Esophagus (tissue), 2 donors: Measurements from ENCODE around the gene KIF18B. TPM values are rescaled to one million over a fixed set of nuclear protein-coding genes. Genes with fewer than 3 reads are reported as not detected.

Source experiments
- H3K27ac ChIP-seq, 2 donors: one replicate each; pipeline ENCODE4 v1.5.1; 2013; ENCODE audit warnings: low read depth in 2 of 2, mild to moderate bottlenecking in 2 of 2, inconsistent platforms in 1 of 2, low read length in 1 of 2, moderate library complexity in 1 of 2
- H3K27me3 ChIP-seq, 2 donors: one replicate each; pipeline ENCODE4 v1.6.1; 2013; ENCODE audit warnings: low read length in 2 of 2, control low read depth in 1 of 2, mild to moderate bottlenecking in 1 of 2; ENCODE audit not compliant: insufficient read depth in 2 of 2, control insufficient read depth in 1 of 2
- H3K36me3 ChIP-seq, 2 donors: one replicate each; pipeline ENCODE4 v1.6.1; 2013; ENCODE audit warnings: low read length in 1 of 2; ENCODE audit not compliant: control insufficient read depth in 2 of 2, insufficient read depth in 2 of 2
- H3K4me1 ChIP-seq, 2 donors: one replicate each; pipeline ENCODE4 v1.6.1; 2013; ENCODE audit warnings: low read length in 1 of 2; ENCODE audit not compliant: control insufficient read depth in 2 of 2, insufficient read depth in 2 of 2
- H3K4me3 ChIP-seq, 2 donors: one replicate each; pipeline ENCODE4 v1.5.1; 2013; ENCODE audit warnings: low read length in 2 of 2, mild to moderate bottlenecking in 2 of 2, low read depth in 1 of 2, moderate library complexity in 1 of 2
- H3K9me3 ChIP-seq, 2 donors: one replicate each; pipeline ENCODE4 v1.6.1; 2013; ENCODE audit warnings: mild to moderate bottlenecking in 2 of 2, low read depth in 1 of 2, low read length in 1 of 2, moderate library complexity in 1 of 2; ENCODE audit not compliant: control insufficient read depth in 2 of 2, insufficient read depth in 1 of 2
- WGBS, 2 donors: extraction: QIAGEN DNeasy Blood & Tissue Kit; methylation state at CpG; one replicate each; pipeline ENCODE4 v1.1.7; 2013; 5-methylcytosine and 5-hydroxymethylcytosine counted together
- polyA plus RNA-seq, 2 donors: library from polyadenylated mRNA; stranded (reverse); fragments of 200-250 nt; gene quantifications; one replicate each; pipeline ENCODE4 v1.2.3, GENCODE V29; 2013
- donor health status: healthy with polysubstance abuse.
- donor health status: Bipolar disorder and iron deficiency.

Gene KIF18B
- polyA plus RNA-seq, 2 donors = 4.3 to 7.3 TPM

- Histone ChIP-seq H3K27ac (no peak overlapping the region), H3K4me1 (peaks cover 3 to 5% of the 10 kb centered on the region in 2 donors), H3K9me3 (no peaks in the 10 kb centered on the region), H3K4me3 (no peak overlapping the region), H3K27me3 (peaks cover 2 to 3% of the 10 kb centered on the region in 2 donors), H3K36me3 (no peaks in the 10 kb centered on the region)
- 81 to 85% methylated on average over 11 of the region's 11 CpGs for WGBS, 2 donors
Measured at GRCh38 chr17:44907729-44908470, 39.7 kb downstream of the KIF18B start.

- Histone ChIP-seq H3K4me3 (no peak overlapping the region), H3K9me3 (no peaks in the 10 kb centered on the region), H3K36me3 (no peaks in the 10 kb centered on the region), H3K27ac (no peak overlapping the region), H3K4me1 (peaks cover 3 to 5% of the 10 kb centered on the region in 2 donors), H3K27me3 (peaks cover 0 to 3% of the 10 kb centered on the region in 2 donors)
- 73 to 77% methylated on average over 18 of the region's 18 CpGs for WGBS, 2 donors
Measured at GRCh38 chr17:44906763-44907728, 40.5 kb downstream of the KIF18B start.

- no peaks in the 10 kb centered on the region for H3K36me3 ChIP-seq
- no peak overlapping the region for H3K27ac ChIP-seq
- no peaks in the 10 kb centered on the region for H3K27me3 ChIP-seq
- no peak overlapping the region for H3K4me3 ChIP-seq
- no peaks in the 10 kb centered on the region for H3K9me3 ChIP-seq
- H3K4me1 ChIP-seq = no peaks in the 10 kb centered on the region
- 75 to 77% methylated on average over 10 of the region's 10 CpGs for WGBS, 2 donors
Measured at GRCh38 chr17:44906010-44906646, 41.4 kb downstream of the KIF18B start.

GRCh38 chr17:44905006-44906000 lies 42.3 kb downstream of the KIF18B start:
- H3K27me3 ChIP-seq = no peaks in the 10 kb centered on the region
- 81 to 86% methylated on average over 9 of the region's 9 CpGs for WGBS, 2 donors
- no peaks in the 10 kb centered on the region for H3K4me1 ChIP-seq
- no peak overlapping the region for H3K27ac ChIP-seq
- no peaks in the 10 kb centered on the region for H3K9me3 ChIP-seq
- H3K36me3 ChIP-seq = no peaks in the 10 kb centered on the region
- no peak overlapping the region for H3K4me3 ChIP-seq

- Histone ChIP-seq H3K27me3 (no peaks in the 10 kb centered on the region), H3K4me3 (no peak overlapping the region), H3K27ac (no peak overlapping the region), H3K36me3 (no peaks in the 10 kb centered on the region), H3K9me3 (no peaks in the 10 kb centered on the region), H3K4me1 (peaks cover 0 to 3% of the 10 kb centered on the region in 2 donors)
- 94 to 95% methylated on average over 35 of the region's 35 CpGs for WGBS, 2 donors
Measured at GRCh38 chr17:44904001-44904984, 43.3 kb downstream of the KIF18B start.

- Histone ChIP-seq H3K9me3 (no peaks in the 10 kb centered on the region), H3K36me3 (no peaks in the 10 kb centered on the region), H3K27ac (no peak overlapping the region), H3K4me1 (peaks cover 0 to 3% of the 10 kb centered on the region in 2 donors), H3K27me3 (no peaks in the 10 kb centered on the region), H3K4me3 (no peak overlapping the region)
- WGBS, 2 donors = 64 to 69% methylated on average over 8 of the region's 8 CpGs
Measured at GRCh38 chr17:44903012-44903685, 44.4 kb downstream of the KIF18B start.

GRCh38 chr17:44902135-44902760 lies 45.3 kb downstream of the KIF18B start:
- Histone ChIP-seq H3K36me3 (no peaks in the 10 kb centered on the region), H3K9me3 (no peaks in the 10 kb centered on the region), H3K27me3 (no peaks in the 10 kb centered on the region), H3K4me1 (peaks cover 0 to 3% of the 10 kb centered on the region in 2 donors), H3K4me3 (no peak overlapping the region), H3K27ac (no peak overlapping the region)
- WGBS, 2 donors = 83 to 89% methylated on average over 17 of the region's 17 CpGs
